CD4-positive, alpha-beta T cell (primary cell): ENCODE results near the gene TM4SF5. TPM values are rescaled to one million over a fixed set of nuclear protein-coding genes. Genes with fewer than 3 reads are reported as not detected.
A peak's percentile ranks its signal among the peaks of the same experiment; 100 is the strongest.

Experiments used
- ATAC-seq: fragments of 200-7000 bp; cut with Tn5 transposase; one replicate; pipeline ENCODE4 v1.10.0; 2022; ENCODE audit warnings: mild to moderate bottlenecking; ENCODE audit not compliant: poor library complexity
- CTCF ChIA-PET: fragments of 350-600 bp; sonication (Branson Sonifier 250); formaldehyde crosslinking; loops from one replicate; lab custom pipeline; 2021; ENCODE audit warnings: antibody characterized with exemption, inconsistent platforms; lab: Charles Lee
- POLR2A ChIA-PET: fragments of 350-600 bp; sonication (Branson Sonifier 250); formaldehyde crosslinking; loops from one replicate; lab custom pipeline; 2021; ENCODE audit warnings: antibody characterized with exemption, inconsistent platforms; lab: Charles Lee
- DNase-seq, 14 experiments: peaks; one replicate each; pipeline ENCODE4 v3.0.0-alpha.2; 2013 to 2020; ENCODE audit warnings: mixed read lengths in 2 of 14
- H3K27ac ChIP-seq, 2 donors: one replicate each; pipeline versions ENCODE4 v1.5.1 to v1.7.0; 2013; ENCODE audit warnings: low read length in 2 of 2, low read depth in 1 of 2, mild to moderate bottlenecking in 1 of 2
- H3K27me3 ChIP-seq, 2 experiments: 1 replicate in 1 of 2; 2 replicates in 1 of 2; pipeline versions ENCODE4 v1.6.1 to v1.7.0; 2013; ENCODE audit warnings: low read length in 2 of 2, control low read depth in 1 of 2, mild to moderate bottlenecking in 1 of 2, moderate library complexity in 1 of 2; ENCODE audit not compliant: insufficient read depth in 2 of 2, control insufficient read depth in 1 of 2
- H3K36me3 ChIP-seq: one replicate; pipeline ENCODE4 v1.6.1; 2013; ENCODE audit warnings: low read length, control low read depth; ENCODE audit not compliant: insufficient read depth
- H3K4me1 ChIP-seq: one replicate; pipeline ENCODE4 v1.6.1; 2013; ENCODE audit warnings: low read length, control low read depth; ENCODE audit not compliant: insufficient read depth
- H3K4me3 ChIP-seq: one replicate; pipeline ENCODE4 v1.5.1; 2013; ENCODE audit warnings: mild to moderate bottlenecking, low read length, moderate library complexity
- H3K9me3 ChIP-seq, 2 experiments: 1 replicate in 1 of 2; 2 replicates in 1 of 2; pipeline versions ENCODE4 v1.6.1 to v1.7.0; 2013; ENCODE audit warnings: low read length in 2 of 2, mild to moderate bottlenecking in 2 of 2, control low read depth in 1 of 2, moderate library complexity in 1 of 2; ENCODE audit not compliant: control insufficient read depth in 1 of 2, insufficient read depth in 1 of 2
- H3K27ac Mint-ChIP-seq: one replicate; pipeline ENCODE4 v1.8.0; 2020; ENCODE audit warnings: mixed read lengths
- H3K27me3 Mint-ChIP-seq: one replicate; pipeline ENCODE4 v1.8.0; 2021; ENCODE audit warnings: mixed read lengths
- H3K36me3 Mint-ChIP-seq: one replicate; pipeline ENCODE4 v1.8.0; 2021; ENCODE audit warnings: low read depth, mixed read lengths
- H3K4me1 Mint-ChIP-seq: one replicate; pipeline ENCODE4 v1.8.0; 2021; ENCODE audit warnings: low read depth, mixed read lengths
- H3K4me3 Mint-ChIP-seq: one replicate; pipeline ENCODE4 v1.8.0; 2020; ENCODE audit warnings: mild to moderate bottlenecking, mixed read lengths
- H3K9me3 Mint-ChIP-seq: one replicate; pipeline ENCODE4 v1.8.0; 2020; ENCODE audit warnings: mixed read lengths
- CTCF ChIP-seq: fragments of 200-600 bp; IDR thresholded peaks from one replicate; pipeline ENCODE4 v1.8.0; 2022; ENCODE audit warnings: antibody characterized with exemption, mild to moderate bottlenecking
- intact Hi-C, 2 experiments: fragments of 100-400 bp; cut with DNase I in 1 of 2; cut with micrococcal nuclease in 1 of 2; formaldehyde crosslinking; loops; one replicate each; pipeline versions ENCODE4 v1.15.1 to v1.9.0; 2023 to 2025; cut with DNase I, micrococcal nuclease
- total RNA-seq, 174 experiments: library from RNA in 2 of 174; stranded (reverse) in 2 of 174; gene quantifications; one replicate each; pipeline ENCODE4 v1.2.3 and lab custom pipeline; 2021 to 2026

The TM4SF5 gene
- total RNA-seq, 2 experiments from 2014 or later = not detected

- CTCF ChIA-PET = interaction anchor here (1.3 kb wide), 1 partner anchor 18 kb away, joined by 7 read pairs; no protein-coding TSS in a partner anchor
- Mint-ChIP-seq H3K27me3 (no peaks in the 10 kb centered on the region), H3K4me3 (peak overlapping the region; percentile 87), H3K27ac (peak overlapping the region; percentile 62), H3K36me3 (peaks cover 4% of the 10 kb centered on the region), H3K4me1 (peaks cover 21% of the 10 kb centered on the region), H3K9me3 (no peaks in the 10 kb centered on the region)
- ATAC-seq (no peak), DNase-seq (peak in 1 of 14 experiments; percentile 7)
- Histone ChIP-seq H3K4me3 (no peak overlapping the region), H3K27ac (no peak overlapping the region), H3K4me1 (peaks cover 12% of the 10 kb centered on the region), H3K9me3 (no peaks in the 10 kb centered on the region), H3K36me3 (peaks cover 2% of the 10 kb centered on the region), H3K27me3 (no peaks in the 10 kb centered on the region)
- TF ChIP-seq CTCF = no peak
- intact Hi-C loops = loop anchor here in 1 of 2 experiments (2.0 to 5.0 kb wide), 2 partner anchors 18 to 74 kb away; no protein-coding TSS in a partner anchor
- POLR2A ChIA-PET = interaction anchor here (2.6 kb wide), 1 partner anchor 19 kb away, joined by 18 read pairs; the partner anchor contains the start of gene GLTPD2
Measured at GRCh38 chr17:4808378-4808767, 36.7 kb downstream of the TM4SF5 start.

- peaks cover 4% of the 10 kb centered on the region for H3K36me3 ChIP-seq
- ATAC-seq = no peak
- POLR2A ChIA-PET = no interaction called here
- no peak overlapping the region for H3K4me3 ChIP-seq
- CTCF ChIA-PET = interaction anchor here (1.0 kb wide), 1 partner anchor 21 kb away, joined by 3 read pairs; no protein-coding TSS in a partner anchor
- no peak overlapping the region for H3K27ac Mint-ChIP-seq
- peak overlapping the region; percentile 66 for H3K4me3 Mint-ChIP-seq
- TF ChIP-seq CTCF = no peak
- H3K27me3 ChIP-seq = no peaks in the 10 kb centered on the region
- H3K9me3 ChIP-seq = no peaks in the 10 kb centered on the region
- H3K4me1 Mint-ChIP-seq = peaks cover 21% of the 10 kb centered on the region
- no peak overlapping the region for H3K27ac ChIP-seq
- no peak for DNase-seq
- H3K27me3 Mint-ChIP-seq = no peaks in the 10 kb centered on the region
- H3K4me1 ChIP-seq = peaks cover 12% of the 10 kb centered on the region
- intact Hi-C loops = no loop called here
- peaks cover 8% of the 10 kb centered on the region for H3K36me3 Mint-ChIP-seq
- no peaks in the 10 kb centered on the region for H3K9me3 Mint-ChIP-seq
Measured at GRCh38 chr17:4810696-4811290, 39.1 kb downstream of the TM4SF5 start.

- H3K4me3 ChIP-seq = no peak overlapping the region
- H3K9me3 Mint-ChIP-seq = no peaks in the 10 kb centered on the region
- ChIA-PET POLR2A (no interaction called here), CTCF (interaction anchor here (1.0 kb wide), 1 partner anchor 22 kb away, joined by 3 read pairs; no protein-coding TSS in a partner anchor)
- H3K27me3 ChIP-seq = no peaks in the 10 kb centered on the region
- H3K36me3 ChIP-seq = peaks cover 7% of the 10 kb centered on the region
- H3K27ac ChIP-seq = no peak overlapping the region
- intact Hi-C loops = no loop called here
- DNase-seq (no peak), ATAC-seq (no peak)
- TF ChIP-seq CTCF = no peak
- H3K4me1 Mint-ChIP-seq = peaks cover 15% of the 10 kb centered on the region
- peaks cover 10% of the 10 kb centered on the region for H3K4me1 ChIP-seq
- H3K27ac Mint-ChIP-seq = no peak overlapping the region
- H3K4me3 Mint-ChIP-seq = no peak overlapping the region
- H3K27me3 Mint-ChIP-seq = no peaks in the 10 kb centered on the region
- peaks cover 8% of the 10 kb centered on the region for H3K36me3 Mint-ChIP-seq
- no peaks in the 10 kb centered on the region for H3K9me3 ChIP-seq
Measured at GRCh38 chr17:4811471-4811870, 39.8 kb downstream of the TM4SF5 start.
